ENCODE results near the gene SLC66A2.

- TF ChIP-seq EP300 (IDR thresholded peaks at IDR 0.05) (no peak), POLR2AphosphoS5 (IDR thresholded peaks at IDR 0.05) (no peak)
- TF ChIP-seq, protein P1, sequence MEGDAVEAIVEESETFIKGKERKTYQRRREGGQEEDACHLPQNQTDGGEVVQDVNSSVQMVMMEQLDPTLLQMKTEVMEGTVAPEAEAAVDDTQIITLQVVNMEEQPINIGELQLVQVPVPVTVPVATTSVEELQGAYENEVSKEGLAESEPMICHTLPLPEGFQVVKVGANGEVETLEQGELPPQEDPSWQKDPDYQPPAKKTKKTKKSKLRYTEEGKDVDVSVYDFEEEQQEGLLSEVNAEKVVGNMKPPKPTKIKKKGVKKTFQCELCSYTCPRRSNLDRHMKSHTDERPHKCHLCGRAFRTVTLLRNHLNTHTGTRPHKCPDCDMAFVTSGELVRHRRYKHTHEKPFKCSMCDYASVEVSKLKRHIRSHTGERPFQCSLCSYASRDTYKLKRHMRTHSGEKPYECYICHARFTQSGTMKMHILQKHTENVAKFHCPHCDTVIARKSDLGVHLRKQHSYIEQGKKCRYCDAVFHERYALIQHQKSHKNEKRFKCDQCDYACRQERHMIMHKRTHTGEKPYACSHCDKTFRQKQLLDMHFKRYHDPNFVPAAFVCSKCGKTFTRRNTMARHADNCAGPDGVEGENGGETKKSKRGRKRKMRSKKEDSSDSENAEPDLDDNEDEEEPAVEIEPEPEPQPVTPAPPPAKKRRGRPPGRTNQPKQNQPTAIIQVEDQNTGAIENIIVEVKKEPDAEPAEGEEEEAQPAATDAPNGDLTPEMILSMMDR (IDR thresholded peaks at IDR 0.05): no peak
Observed at GRCh38 chr18:79986726-79987125, 35.3 kb upstream of the SLC66A2 start.

All from esophagus muscularis mucosa (tissue), 4 donors.